ENCODE results near the gene RAB38.

DNA sequence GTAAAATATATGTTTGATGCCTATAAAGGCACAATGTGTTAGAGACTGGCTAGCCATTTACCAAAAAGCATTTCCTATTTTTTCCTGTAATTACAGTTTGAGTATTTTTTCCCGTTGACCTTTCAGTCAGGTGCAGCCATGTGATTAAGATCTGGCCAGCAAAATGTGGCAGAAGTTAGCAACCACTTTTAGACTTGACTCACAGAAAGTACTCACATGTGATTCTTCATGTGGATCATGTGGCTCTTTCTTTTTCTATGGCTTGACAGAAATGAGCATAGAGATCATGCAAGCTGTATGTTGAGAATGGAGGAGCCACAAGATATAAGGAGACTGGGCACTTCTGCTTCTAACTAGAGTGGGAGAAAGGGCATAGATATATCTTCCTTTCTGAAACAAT is 27.3 kb upstream of the RAB38 start:
- TF ChIP-seq POLR2A (IDR thresholded peaks at IDR 0.05), result no peak
- TF ChIP-seq, protein P1, sequence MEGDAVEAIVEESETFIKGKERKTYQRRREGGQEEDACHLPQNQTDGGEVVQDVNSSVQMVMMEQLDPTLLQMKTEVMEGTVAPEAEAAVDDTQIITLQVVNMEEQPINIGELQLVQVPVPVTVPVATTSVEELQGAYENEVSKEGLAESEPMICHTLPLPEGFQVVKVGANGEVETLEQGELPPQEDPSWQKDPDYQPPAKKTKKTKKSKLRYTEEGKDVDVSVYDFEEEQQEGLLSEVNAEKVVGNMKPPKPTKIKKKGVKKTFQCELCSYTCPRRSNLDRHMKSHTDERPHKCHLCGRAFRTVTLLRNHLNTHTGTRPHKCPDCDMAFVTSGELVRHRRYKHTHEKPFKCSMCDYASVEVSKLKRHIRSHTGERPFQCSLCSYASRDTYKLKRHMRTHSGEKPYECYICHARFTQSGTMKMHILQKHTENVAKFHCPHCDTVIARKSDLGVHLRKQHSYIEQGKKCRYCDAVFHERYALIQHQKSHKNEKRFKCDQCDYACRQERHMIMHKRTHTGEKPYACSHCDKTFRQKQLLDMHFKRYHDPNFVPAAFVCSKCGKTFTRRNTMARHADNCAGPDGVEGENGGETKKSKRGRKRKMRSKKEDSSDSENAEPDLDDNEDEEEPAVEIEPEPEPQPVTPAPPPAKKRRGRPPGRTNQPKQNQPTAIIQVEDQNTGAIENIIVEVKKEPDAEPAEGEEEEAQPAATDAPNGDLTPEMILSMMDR (IDR thresholded peaks at IDR 0.05), result no peak

Measured in vagina (tissue), 2 donors.